GM21717 (cell line): ENCODE data around the gene WNT7A.

Experiments
- ATAC-seq: cut with Tn5 transposase; IDR thresholded peaks from one replicate; pipeline ENCODE4 v1.9.1; 2021; ENCODE audit warnings: mild to moderate bottlenecking, moderate library complexity; ENCODE audit not compliant: unreplicated experiment

The WNT7A gene

GRCh38 chr3:13798401-13798800 lies 81.5 kb downstream of the WNT7A start:
- no peak for ATAC-seq

GRCh38 chr3:13796701-13797460 lies 83.0 kb downstream of the WNT7A start:
- ATAC-seq: no peak

DNA sequence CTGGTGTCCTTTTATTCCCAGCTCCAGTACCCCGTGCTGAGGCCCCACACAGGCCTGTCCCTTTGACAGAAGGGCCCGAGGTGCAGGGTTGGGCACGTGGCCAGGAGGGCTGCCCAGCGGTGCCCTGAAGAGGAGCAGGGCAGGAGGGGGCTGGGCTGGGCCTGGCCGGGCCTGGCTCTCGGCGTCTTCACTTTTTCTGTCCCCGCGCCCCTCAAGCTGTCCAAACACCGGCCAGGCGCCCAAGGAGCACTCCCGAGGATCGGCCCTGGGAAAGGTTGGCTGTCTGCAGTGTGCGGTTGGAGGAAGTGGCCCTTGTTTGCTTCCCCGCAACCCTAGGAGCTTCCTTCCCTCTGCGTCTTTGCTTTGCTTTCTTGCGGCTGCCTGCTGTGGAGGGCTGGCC lies 84.1 kb downstream of the WNT7A start:
- no peak for ATAC-seq

- no peak for ATAC-seq
Observed at GRCh38 chr3:13794322-13794721, 85.5 kb downstream of the WNT7A start.

DNA sequence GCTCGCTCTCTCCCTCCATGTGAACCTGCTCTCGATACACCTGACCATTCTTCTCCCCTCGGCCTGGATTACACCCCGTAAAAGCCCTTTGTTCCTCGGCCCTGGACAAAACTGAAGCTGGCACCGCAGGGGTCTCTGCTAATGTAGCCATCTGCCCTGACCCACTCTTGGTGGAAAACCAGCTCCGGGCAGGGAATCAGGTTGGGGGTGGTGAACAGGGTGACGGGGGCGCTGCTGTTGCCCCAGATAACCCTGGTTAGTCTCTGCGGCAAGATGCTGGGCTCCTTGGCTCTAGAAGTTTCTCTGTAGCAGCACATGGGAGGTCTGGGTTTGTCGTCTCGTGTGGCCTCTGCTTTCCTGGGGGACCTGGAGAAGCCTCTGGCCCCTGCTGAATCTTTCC lies 86.4 kb downstream of the WNT7A start:
- no peak for ATAC-seq

DNA sequence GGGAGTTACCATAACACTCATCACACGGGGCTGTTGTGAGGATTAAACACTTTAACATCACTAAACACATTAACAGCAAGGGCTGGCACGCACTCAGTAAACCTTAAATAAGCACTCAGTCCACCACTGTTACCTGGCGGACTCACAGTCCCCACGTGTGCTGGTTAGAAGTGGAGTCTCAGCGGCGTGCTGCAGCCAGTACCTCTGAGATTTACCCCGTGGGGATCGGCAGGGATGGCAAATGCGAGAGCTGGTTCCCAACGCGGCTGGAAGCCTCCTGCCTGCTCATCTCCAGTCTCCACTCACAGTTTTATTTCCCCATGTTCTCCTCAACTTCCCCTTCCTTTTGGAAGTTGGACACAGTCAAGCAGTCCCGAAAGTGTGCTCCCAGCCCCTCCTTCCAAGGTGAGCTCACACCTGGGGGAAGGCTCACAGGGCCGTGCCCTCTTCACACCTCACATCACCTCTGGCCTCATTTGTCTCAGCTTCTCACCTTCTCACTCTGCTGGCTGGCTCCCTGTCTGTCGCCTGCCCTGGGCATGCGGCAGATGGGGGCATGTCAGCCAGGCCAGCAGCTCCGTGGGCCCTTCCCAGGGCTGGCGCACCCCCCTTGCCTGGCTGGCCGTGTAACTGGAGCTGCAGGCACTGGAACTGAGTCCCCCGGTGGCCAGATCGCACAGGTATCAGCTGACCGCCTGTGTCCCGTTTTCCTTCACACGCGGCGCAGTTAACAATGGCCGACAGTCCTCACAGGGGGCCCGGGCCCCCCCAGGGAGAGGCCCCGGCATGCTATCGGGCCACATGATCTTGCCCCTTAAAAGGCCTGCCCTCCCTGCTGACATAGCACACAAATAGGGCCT lies 87.1 kb downstream of the WNT7A start:
- no peak for ATAC-seq

DNA sequence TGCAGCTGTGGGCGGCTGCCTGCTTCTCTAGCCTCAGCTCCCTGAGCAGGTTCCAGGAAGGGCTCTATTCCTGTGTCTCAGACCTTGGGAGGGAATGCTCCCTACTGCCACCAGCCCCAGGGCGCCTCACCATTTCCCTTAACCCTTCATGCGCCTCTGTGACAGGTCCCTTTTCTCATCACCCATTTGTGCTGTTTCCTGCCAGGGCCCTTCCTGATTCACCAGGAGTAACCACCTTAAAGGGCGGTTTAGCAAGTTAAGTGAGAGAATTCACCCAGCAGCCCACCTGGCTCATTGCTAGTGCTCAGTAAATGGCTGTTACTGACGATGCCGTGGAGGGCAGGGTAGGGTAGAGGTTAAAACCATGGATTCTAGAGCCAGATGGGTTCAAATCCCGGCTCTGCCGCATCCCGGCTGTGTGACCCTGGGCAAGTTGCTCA lies 87.8 kb downstream of the WNT7A start:
- no peak for ATAC-seq

DNA sequence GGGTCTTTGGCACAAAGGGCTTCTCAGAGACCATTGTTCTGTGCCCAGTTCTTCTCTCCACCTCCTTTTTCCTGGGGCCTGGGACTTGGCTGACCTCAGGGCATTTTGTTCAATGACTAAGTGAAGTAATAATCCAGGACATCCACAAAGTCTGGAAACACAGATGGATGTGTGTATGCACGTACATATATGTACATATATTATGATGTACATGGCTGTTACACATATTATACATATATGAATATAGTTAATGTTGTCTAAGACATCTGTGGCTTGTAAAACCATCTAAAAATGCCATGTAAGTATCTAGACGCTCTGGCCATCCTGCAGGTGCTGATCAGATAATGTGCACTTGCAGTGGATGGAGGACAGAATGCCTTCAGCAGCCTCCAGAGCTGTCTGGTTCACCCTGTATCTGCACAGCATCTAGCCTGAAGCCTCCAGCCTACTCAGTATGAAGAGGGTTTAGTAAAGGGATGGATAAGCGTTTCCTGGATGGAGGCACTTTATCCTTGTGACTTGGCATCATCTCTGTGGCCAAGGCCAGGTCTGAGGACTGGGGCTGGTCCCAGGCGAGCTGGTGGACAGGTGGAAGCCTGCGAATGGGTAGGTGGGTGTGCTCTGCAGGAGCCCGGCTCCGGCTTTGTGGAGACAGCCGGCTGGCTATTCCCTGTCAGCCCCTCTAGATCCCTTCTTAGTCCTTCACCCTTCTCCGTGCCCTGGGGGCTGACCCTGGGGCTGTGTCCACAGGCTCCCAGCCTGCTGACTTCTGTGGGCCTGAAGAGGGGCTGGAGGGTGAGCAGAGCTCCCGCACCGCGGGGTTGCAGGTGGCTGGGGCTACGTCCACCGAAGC lies 88.4 kb downstream of the WNT7A start:
- no peak for ATAC-seq

GRCh38 chr3:13790376-13791197 lies 89.3 kb downstream of the WNT7A start:
- ATAC-seq: no peak

DNA sequence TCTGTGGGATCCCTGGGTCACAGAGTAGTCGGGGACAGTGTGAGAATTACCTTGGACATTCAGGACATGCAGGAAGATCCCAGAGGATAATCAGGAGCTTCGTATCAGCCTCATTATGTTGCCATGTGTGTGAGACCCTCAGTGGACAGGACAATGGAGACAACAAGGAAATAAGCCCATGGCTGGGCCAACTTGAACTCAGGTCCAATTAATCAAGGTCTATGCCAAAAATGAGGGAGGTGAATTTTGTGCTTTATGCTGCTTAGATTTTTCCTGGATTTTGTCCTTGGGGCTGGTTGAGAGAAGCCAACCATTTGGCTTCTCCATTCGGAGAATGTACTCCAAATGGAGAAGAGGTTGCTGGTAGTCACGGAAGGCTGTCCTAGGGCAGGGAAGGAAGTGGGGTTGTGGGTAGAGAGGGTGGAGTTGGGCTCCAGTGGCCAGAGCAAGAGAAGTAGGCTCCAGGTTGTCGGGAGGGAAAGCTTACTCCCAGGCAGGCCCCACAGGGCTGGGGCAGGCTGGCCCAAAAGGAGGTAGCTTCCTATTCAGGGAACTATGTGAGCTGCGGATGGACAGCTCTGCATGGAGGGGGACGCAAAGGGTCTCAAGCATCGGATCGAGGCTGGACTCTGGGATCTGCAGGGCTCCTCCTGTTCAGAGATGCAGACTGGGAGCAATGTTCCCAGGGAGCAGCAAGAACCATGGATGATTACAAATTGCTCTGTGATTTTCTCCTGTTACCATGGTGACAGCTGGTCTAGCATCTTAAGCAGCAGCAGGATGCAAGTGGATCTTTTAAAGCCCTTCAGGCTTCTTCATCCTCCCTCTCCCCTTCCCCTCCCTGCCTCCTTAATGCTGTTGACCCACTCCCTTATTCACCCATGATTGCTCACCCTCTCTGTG lies 91.1 kb downstream of the WNT7A start:
- ATAC-seq: no peak

DNA sequence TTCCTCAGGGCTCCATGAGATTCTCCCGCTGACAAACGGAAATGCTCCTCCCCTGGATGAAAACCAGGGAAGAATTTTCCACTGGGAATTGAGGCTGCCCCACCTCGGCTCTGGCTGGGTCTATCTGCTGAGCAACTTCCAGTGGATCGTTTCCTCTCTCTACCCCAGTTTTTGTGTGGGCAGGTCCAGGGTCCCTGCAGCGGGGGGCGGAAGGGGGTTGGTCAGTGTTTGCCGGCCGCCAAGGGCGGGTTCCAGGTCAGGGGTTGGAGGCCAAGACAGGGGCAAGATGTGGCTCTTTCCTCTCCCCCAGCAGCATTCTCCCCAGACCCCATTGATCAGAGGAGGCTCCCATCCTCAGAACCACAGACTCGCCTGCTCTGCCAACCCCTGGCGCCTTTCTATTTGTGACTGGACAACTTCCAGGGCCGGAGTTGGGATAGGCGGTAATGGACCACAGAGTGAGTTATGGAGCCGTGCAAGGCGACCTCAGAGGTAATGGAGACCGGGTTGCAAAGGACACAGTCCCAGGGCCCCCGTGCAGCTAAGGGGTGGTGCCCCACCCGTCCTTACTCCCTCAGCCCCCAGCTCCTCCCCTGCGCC lies 92.2 kb downstream of the WNT7A start:
- no peak for ATAC-seq

GRCh38 chr3:13786811-13787210 lies 93.1 kb downstream of the WNT7A start:
- no peak for ATAC-seq

DNA sequence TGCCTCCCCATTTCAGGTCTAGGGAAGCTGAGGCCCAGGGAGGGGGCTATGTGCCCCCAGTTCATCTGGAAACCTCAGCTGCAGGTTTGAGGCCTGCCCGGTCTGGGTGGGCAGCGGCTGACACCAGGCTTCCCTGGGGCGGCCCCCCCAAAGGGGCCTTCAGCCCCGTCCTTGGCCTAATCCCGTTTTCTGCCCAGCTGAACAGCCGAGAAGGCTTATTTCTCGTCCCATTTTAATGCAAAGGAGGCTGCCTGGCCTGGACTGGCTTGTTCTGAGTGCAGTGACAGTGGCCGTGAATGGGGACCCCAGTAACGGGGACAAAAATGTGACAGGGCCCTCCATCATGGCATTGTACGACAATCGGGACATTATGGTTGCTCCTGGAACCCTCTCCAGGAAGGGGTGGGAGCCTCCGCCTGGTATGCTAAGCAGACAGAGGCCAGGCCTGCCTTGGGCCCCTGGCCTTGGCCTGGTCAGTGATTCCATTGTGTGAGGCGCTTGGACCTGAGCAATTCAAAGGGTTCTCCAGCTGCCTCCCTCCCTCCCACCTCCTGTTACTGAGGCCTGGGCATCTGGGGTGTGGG lies 93.9 kb downstream of the WNT7A start:
- no peak for ATAC-seq

GRCh38 chr3:13785351-13785750 lies 94.5 kb downstream of the WNT7A start:
- no peak for ATAC-seq

DNA sequence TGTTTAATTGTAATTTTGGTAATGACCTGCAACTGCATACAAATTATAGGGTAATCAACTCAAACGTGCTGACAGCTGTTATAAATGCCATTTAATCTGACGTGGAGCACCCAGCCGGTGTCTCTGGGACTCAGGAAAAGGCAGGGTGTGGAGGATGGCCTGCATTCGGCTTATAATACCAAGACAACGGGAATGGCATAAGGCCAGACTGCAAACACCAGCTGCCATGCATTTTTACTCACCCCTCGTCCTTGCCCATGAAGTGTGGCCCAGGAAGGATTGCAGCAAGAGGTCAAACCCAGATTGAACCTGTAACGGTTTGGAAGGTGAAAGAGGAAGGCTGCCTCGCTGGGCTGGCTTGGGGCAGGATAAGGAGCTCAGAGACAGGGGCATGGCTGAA lies 96.4 kb downstream of the WNT7A start:
- no peak for ATAC-seq

GRCh38 chr3:13782501-13782900 lies 97.4 kb downstream of the WNT7A start:
- ATAC-seq: no peak

GRCh38 chr3:13781417-13781816 lies 98.5 kb downstream of the WNT7A start:
- ATAC-seq: no peak

DNA sequence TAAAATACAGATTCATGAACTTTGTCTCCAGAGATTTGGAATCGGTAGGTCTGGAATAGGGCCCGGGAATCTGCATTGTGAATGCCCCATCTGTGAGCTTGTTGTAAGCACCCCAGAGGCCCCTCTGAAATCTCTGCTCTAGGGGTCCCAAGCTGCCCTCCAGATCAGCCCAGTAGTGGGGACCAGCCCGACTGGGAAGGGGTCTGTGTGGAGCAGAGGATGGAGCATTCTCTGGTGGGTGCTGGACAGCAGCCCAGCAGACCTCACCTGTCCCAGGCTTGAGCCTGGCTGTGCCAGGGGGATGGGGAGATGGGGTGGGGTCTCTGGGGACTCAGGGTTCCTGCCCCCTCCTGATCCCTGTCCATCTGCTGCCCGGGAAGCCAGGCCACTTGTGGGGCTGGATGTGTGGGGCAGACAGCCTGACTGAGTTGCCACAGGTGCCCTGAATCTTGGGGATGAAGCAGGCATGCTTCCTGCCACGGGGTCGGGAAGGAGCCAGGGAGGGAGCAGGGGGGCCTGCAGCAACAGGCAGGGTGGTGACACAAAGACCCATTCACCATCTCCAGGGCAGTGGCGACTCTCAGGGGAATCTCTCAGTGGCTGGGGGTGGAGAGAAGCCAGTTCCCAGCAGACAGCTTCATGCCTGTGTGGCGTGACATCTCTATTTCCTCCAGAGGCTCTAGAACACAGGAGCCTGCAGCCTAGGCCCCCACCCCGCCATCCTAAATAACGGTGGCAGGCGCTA lies 99.3 kb downstream of the WNT7A start:
- ATAC-seq: no peak
